Uterus (tissue), 2 donors: ENCODE data around the gene CORIN.
"Not testable (repeated sequence)": the region's sequence is repeated elsewhere in the genome, so short reads cannot be mapped to it uniquely, and the experiment has no call there.

Source experiments
- CTCF ChIP-seq, 4 experiments: fragments of 200-600 bp in 2 of 4; fragments of 450-650 bp in 2 of 4; sonication (generic) in 2 of 4; IDR thresholded peaks; one replicate each; pipeline ENCODE4 v1.5.1; 2016 to 2019; ENCODE audit warnings: antibody characterized with exemption in 4 of 4, mild to moderate bottlenecking in 2 of 4, moderate library complexity in 1 of 4
- POLR2A ChIP-seq, 2 donors: fragments of 450-650 bp; IDR thresholded peaks; one replicate each; pipeline ENCODE4 v1.6.1; 2016; ENCODE audit warnings: antibody characterized with exemption in 2 of 2, mild to moderate bottlenecking in 1 of 2, moderate library complexity in 1 of 2

- not testable (repeated sequence) for TF ChIP-seq CTCF, POLR2A (IDR thresholded peaks at IDR 0.05)
These were observed 146.0 kb downstream of the CORIN start for GRCh38 chr4:47691757-47692383.
